Tibial artery (tissue), 4 donors: ENCODE measurements around the gene AQP7.

ENCODE experiments used
- DNase-seq, 2 donors: peaks; one replicate each; pipeline ENCODE4 v3.0.0-alpha.2; 2019
- H3K27ac ChIP-seq, 2 donors: fragments of 200-600 bp; sonication (generic) in 1 of 2; 1 replicate in 1 of 2; 2 replicates in 1 of 2; pipeline ENCODE4 v1.5.1; 2018 to 2019; ENCODE audit warnings: mild to moderate bottlenecking in 1 of 2
- H3K27me3 ChIP-seq, 2 donors: fragments of 200-600 bp; sonication (generic) in 1 of 2; one replicate each; pipeline versions ENCODE4 v1.5.1 to v1.6.0; 2016 to 2019
- H3K36me3 ChIP-seq, 3 donors: fragments of 200-600 bp; sonication (generic) in 2 of 3; one replicate each; pipeline ENCODE4 v1.5.1; 2016 to 2019; ENCODE audit warnings: mild to moderate bottlenecking in 2 of 3
- H3K4me1 ChIP-seq, 4 donors: fragments of 200-600 bp; sonication (generic) in 2 of 4; 1 replicate in 3 of 4; 2 replicates in 1 of 4; pipeline ENCODE4 v1.5.1; 2016 to 2019
- H3K4me3 ChIP-seq, 2 donors: fragments of 200-600 bp; sonication (generic) in 1 of 2; 1 replicate in 1 of 2; 2 replicates in 1 of 2; pipeline ENCODE4 v1.5.1; 2018 to 2019; ENCODE audit warnings: mild to moderate bottlenecking in 2 of 2
- H3K9me3 ChIP-seq, 3 donors: fragments of 200-600 bp; sonication (generic) in 1 of 3; one replicate each; pipeline ENCODE4 v1.5.1; 2016 to 2019
- CTCF ChIP-seq, 2 experiments: fragments of 200-600 bp in 1 of 2; fragments of 450-650 bp in 1 of 2; IDR thresholded peaks; one replicate each; pipeline ENCODE4 v1.5.1; 2017 to 2019; ENCODE audit warnings: antibody characterized with exemption in 2 of 2, mild to moderate bottlenecking in 1 of 2, moderate library complexity in 1 of 2
- intact Hi-C: fragments of 100-400 bp; cut with DNase I; formaldehyde crosslinking; loops from one replicate; pipeline ENCODE4 v1.15.0; 2023; ENCODE audit warnings: low total_unique reads

Gene AQP7

GRCh38 chr9:33354651-33355211 is 47.6 kb downstream of the AQP7 start:
- intact Hi-C loops = no loop called here
- DNase-seq = no peak
- H3K36me3 ChIP-seq = peaks cover 7 to 45% (median 8%) of the 10 kb centered on the region in 3 donors
- no peaks in the 10 kb centered on the region for H3K27me3 ChIP-seq
- TF ChIP-seq CTCF (IDR thresholded peaks at IDR 0.05) = no peak
- no peak overlapping the region for H3K27ac ChIP-seq
- peaks cover 0 to 13% (median 10%) of the 10 kb centered on the region in 4 donors for H3K4me1 ChIP-seq
- no peak overlapping the region for H3K4me3 ChIP-seq
- no peaks in the 10 kb centered on the region for H3K9me3 ChIP-seq

GRCh38 chr9:33351547-33351946 is 50.8 kb downstream of the AQP7 start:
- intact Hi-C loops = no loop called here
- peaks cover 23 to 59% (median 34%) of the 10 kb centered on the region in 3 donors for H3K36me3 ChIP-seq

DNA sequence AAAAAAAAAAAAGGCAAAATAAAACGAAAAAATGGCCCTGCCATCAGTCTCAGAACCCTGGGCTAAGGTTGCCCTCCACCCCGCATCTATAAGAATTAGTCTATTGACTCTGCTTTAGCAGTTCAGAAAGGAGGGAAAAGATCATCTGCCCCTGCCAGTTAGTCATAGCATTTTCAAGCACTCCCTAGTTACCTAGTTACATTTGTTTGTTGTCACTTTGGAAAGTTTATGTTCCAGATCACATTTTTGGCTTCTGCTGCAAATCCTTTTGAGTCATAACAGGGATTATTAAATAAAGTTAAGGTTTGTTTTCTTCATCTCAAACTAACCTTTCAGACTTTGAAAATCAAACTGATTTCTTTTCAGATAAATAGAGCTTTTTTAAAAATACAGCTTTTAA is 52.1 kb downstream of the AQP7 start:
- TF ChIP-seq CTCF (IDR thresholded peaks at IDR 0.05) = no peak
- Histone ChIP-seq H3K9me3 (no peaks in the 10 kb centered on the region), H3K4me1 (peaks cover 0 to 15% (median 12%) of the 10 kb centered on the region in 4 donors), H3K27ac (peak overlapping the region; percentile 70 to 73), H3K36me3 (peaks cover 35 to 60% (median 46%) of the 10 kb centered on the region in 3 donors), H3K4me3 (no peak overlapping the region), H3K27me3 (no peaks in the 10 kb centered on the region)
- intact Hi-C loops = no loop called here
- no peak for DNase-seq

More at GRCh38 chr9:33351547-33351946, 50.8 kb downstream of the AQP7 start:
- no peak overlapping the region for H3K27ac ChIP-seq
- no peak overlapping the region for H3K4me3 ChIP-seq
- H3K27me3 ChIP-seq = no peaks in the 10 kb centered on the region
- H3K9me3 ChIP-seq = no peaks in the 10 kb centered on the region
- TF ChIP-seq CTCF (IDR thresholded peaks at IDR 0.05) = no peak
- no peak for DNase-seq
- H3K4me1 ChIP-seq = peaks cover 0 to 15% (median 12%) of the 10 kb centered on the region in 4 donors

GRCh38 chr9:33349743-33350142 is 52.6 kb downstream of the AQP7 start:
- DNase-seq = no peak
- Histone ChIP-seq H3K4me3 (no peak overlapping the region), H3K9me3 (no peaks in the 10 kb centered on the region), H3K27me3 (no peaks in the 10 kb centered on the region), H3K4me1 (peaks cover 0 to 15% (median 12%) of the 10 kb centered on the region in 4 donors), H3K36me3 (peaks cover 38 to 61% (median 52%) of the 10 kb centered on the region in 3 donors), H3K27ac (peak overlapping the region; percentile 70 to 73)
- TF ChIP-seq CTCF (IDR thresholded peaks at IDR 0.05) = no peak
- intact Hi-C loops = no loop called here

DNA sequence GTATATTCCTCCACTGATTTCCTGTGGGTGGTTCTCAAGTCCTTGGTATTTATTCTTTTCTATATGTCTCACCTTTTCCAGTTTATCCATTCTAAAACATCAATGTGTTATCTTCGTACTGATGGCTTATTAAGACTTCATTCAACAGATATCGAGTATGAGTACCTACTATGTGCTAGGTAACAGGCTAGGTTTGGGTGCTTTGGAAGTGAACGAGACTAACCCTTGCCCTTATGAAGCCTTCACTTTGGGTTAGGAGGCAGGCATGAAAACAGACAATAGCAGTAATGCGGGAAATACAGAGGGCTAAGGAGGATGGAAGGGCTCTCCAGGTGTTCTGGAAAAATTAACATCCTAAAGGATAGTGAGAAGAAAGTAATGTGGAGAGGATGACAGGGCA is 53.4 kb downstream of the AQP7 start:
- no peak for TF ChIP-seq CTCF (IDR thresholded peaks at IDR 0.05)
- Histone ChIP-seq H3K4me1 (peaks cover 0 to 15% (median 12%) of the 10 kb centered on the region in 4 donors), H3K27me3 (no peaks in the 10 kb centered on the region), H3K36me3 (peaks cover 41 to 61% (median 59%) of the 10 kb centered on the region in 3 donors), H3K4me3 (no peak overlapping the region), H3K27ac (peak overlapping the region in 1 of 2 donors; percentile 70), H3K9me3 (no peaks in the 10 kb centered on the region)
- no peak for DNase-seq
- intact Hi-C loops = no loop called here
